GM21529 (cell line): Measurements from ENCODE around the gene FAM120AOS.
"Not testable (repeated sequence)": the region's sequence is repeated elsewhere in the genome, so short reads cannot be mapped to it uniquely, and the experiment has no call there.

Source experiments
- ATAC-seq: cut with Tn5 transposase; IDR thresholded peaks from one replicate; pipeline ENCODE4 v1.9.1; 2021; ENCODE audit not compliant: unreplicated experiment

FAM120AOS gene

GRCh38 chr9:93440896-93441580 is 12.3 kb downstream of the FAM120AOS start:
- ATAC-seq: no peak

- not testable (repeated sequence) for ATAC-seq
These were observed 14.1 kb downstream of the FAM120AOS start for GRCh38 chr9:93439301-93439700.

- no peak for ATAC-seq
These were observed 15.4 kb downstream of the FAM120AOS start for GRCh38 chr9:93437996-93438395.

GRCh38 chr9:93436655-93437407 is 16.6 kb downstream of the FAM120AOS start:
- ATAC-seq: no peak

GRCh38 chr9:93436218-93436617 is 17.2 kb downstream of the FAM120AOS start:
- no peak for ATAC-seq

GRCh38 chr9:93435386-93435785 is 18.0 kb downstream of the FAM120AOS start:
- no peak for ATAC-seq

GRCh38 chr9:93434056-93434455 is 19.3 kb downstream of the FAM120AOS start:
- ATAC-seq: no peak

GRCh38 chr9:93432964-93433363 is 20.4 kb downstream of the FAM120AOS start:
- ATAC-seq: no peak

- ATAC-seq: no peak
These were observed 21.8 kb downstream of the FAM120AOS start for GRCh38 chr9:93431539-93432105.

- no peak for ATAC-seq
These were observed 25.6 kb downstream of the FAM120AOS start for GRCh38 chr9:93427655-93428379.

- ATAC-seq: no peak
These were observed 30.3 kb downstream of the FAM120AOS start for GRCh38 chr9:93422977-93423616.

- ATAC-seq: no peak
These were observed 34.4 kb downstream of the FAM120AOS start for GRCh38 chr9:93419023-93419422.

GRCh38 chr9:93417538-93417937 is 35.8 kb downstream of the FAM120AOS start:
- ATAC-seq: no peak

- no peak for ATAC-seq
These were observed 36.7 kb downstream of the FAM120AOS start for GRCh38 chr9:93416530-93417235.

GRCh38 chr9:93415176-93415690 is 38.1 kb downstream of the FAM120AOS start:
- no peak for ATAC-seq

GRCh38 chr9:93413530-93413929 is 39.9 kb downstream of the FAM120AOS start:
- no peak for ATAC-seq

- no peak for ATAC-seq
These were observed 47.0 kb downstream of the FAM120AOS start for GRCh38 chr9:93406371-93406770.

GRCh38 chr9:93398471-93398870 is 54.9 kb downstream of the FAM120AOS start:
- ATAC-seq: no peak

GRCh38 chr9:93397661-93398373 is 55.6 kb downstream of the FAM120AOS start:
- no peak for ATAC-seq
